Neural crest cell (in vitro differentiated cells): ENCODE results near the gene HS6ST1. TPM values are rescaled to one million over a fixed set of nuclear protein-coding genes. Genes with fewer than 3 reads are reported as not detected.
"Not testable (repeated sequence)": the region's sequence is repeated elsewhere in the genome, so short reads cannot be mapped to it uniquely, and the experiment has no call there.

ENCODE experiments used
- DNase-seq: peaks from one replicate; pipeline ENCODE4 v3.0.0; 2021; ENCODE audit warnings: low read depth, mixed read lengths, low spot score
- H3K27ac Mint-ChIP-seq: one replicate; pipeline ENCODE4 v1.8.0; 2021; ENCODE audit warnings: mild to moderate bottlenecking, mixed read lengths; ENCODE audit not compliant: unreplicated experiment
- H3K27me3 Mint-ChIP-seq: 2 replicates; pipeline ENCODE4 v1.8.0; 2021; ENCODE audit warnings: low read depth, mild to moderate bottlenecking, mixed read lengths
- H3K36me3 Mint-ChIP-seq: 2 replicates; pipeline ENCODE4 v1.8.0; 2021; ENCODE audit warnings: low read depth, mild to moderate bottlenecking, mixed read lengths
- H3K4me1 Mint-ChIP-seq: 2 replicates; pipeline ENCODE4 v1.8.0; 2021; ENCODE audit warnings: mixed read lengths
- H3K4me3 Mint-ChIP-seq: one replicate; pipeline ENCODE4 v1.8.0; 2021; ENCODE audit warnings: mild to moderate bottlenecking, mixed read lengths
- H3K9me3 Mint-ChIP-seq: 2 replicates; pipeline ENCODE4 v1.8.0; 2021; ENCODE audit warnings: mixed read lengths
- CTCF ChIP-seq: fragments of 200-600 bp; sonication (generic); conservative IDR thresholded peaks from 2 replicates; pipeline ENCODE4 v1.5.0; 2021; ENCODE audit warnings: antibody characterized with exemption, mild to moderate bottlenecking
- total RNA-seq: library from RNA; stranded (reverse); gene quantifications from 2 replicates; pipeline ENCODE4 v1.2.1, GENCODE V29; 2021

HS6ST1 gene
- total RNA-seq, 1 donor from 2014 or later = 39.8 TPM

- no peaks in the 10 kb centered on the region for H3K27me3 Mint-ChIP-seq
- no peak for TF ChIP-seq CTCF
- peaks cover 6% of the 10 kb centered on the region for H3K9me3 Mint-ChIP-seq
- H3K4me3 Mint-ChIP-seq = no peak overlapping the region
- no peaks in the 10 kb centered on the region for H3K4me1 Mint-ChIP-seq
- peaks cover 17% of the 10 kb centered on the region for H3K36me3 Mint-ChIP-seq
- DNase-seq = no peak
- H3K27ac Mint-ChIP-seq = peak overlapping the region; percentile 62
These were observed 46.6 kb downstream of the HS6ST1 start for GRCh38 chr2:128271911-128272600.

- H3K4me3 Mint-ChIP-seq = no peak overlapping the region
- H3K27me3 Mint-ChIP-seq = no peaks in the 10 kb centered on the region
- no peaks in the 10 kb centered on the region for H3K4me1 Mint-ChIP-seq
- H3K27ac Mint-ChIP-seq = no peak overlapping the region
- peaks cover 17% of the 10 kb centered on the region for H3K36me3 Mint-ChIP-seq
- no peak for DNase-seq
- peaks cover 6% of the 10 kb centered on the region for H3K9me3 Mint-ChIP-seq
- no peak for TF ChIP-seq CTCF
These were observed 47.1 kb downstream of the HS6ST1 start for GRCh38 chr2:128271597-128271910.

GRCh38 chr2:128270672-128271596 lies 47.7 kb downstream of the HS6ST1 start:
- H3K36me3 Mint-ChIP-seq = peaks cover 17% of the 10 kb centered on the region
- no peaks in the 10 kb centered on the region for H3K4me1 Mint-ChIP-seq
- H3K9me3 Mint-ChIP-seq = peaks cover 6% of the 10 kb centered on the region
- H3K27ac Mint-ChIP-seq = peak overlapping the region; percentile 35
- TF ChIP-seq CTCF = no peak
- H3K27me3 Mint-ChIP-seq = no peaks in the 10 kb centered on the region
- no peak for DNase-seq
- no peak overlapping the region for H3K4me3 Mint-ChIP-seq

- no peak for DNase-seq
- H3K9me3 Mint-ChIP-seq = peaks cover 6% of the 10 kb centered on the region
- no peak for TF ChIP-seq CTCF
- no peaks in the 10 kb centered on the region for H3K27me3 Mint-ChIP-seq
- H3K4me3 Mint-ChIP-seq = no peak overlapping the region
- H3K4me1 Mint-ChIP-seq = no peaks in the 10 kb centered on the region
- H3K36me3 Mint-ChIP-seq = peaks cover 11% of the 10 kb centered on the region
- H3K27ac Mint-ChIP-seq = no peak overlapping the region
These were observed 48.5 kb downstream of the HS6ST1 start for GRCh38 chr2:128269990-128270671.

- Mint-ChIP-seq H3K4me3 (no peak overlapping the region), H3K27me3 (no peaks in the 10 kb centered on the region), H3K4me1 (no peaks in the 10 kb centered on the region), H3K36me3 (peaks cover 6% of the 10 kb centered on the region), H3K27ac (no peak overlapping the region), H3K9me3 (peaks cover 5% of the 10 kb centered on the region)
- no peak for DNase-seq
- no peak for TF ChIP-seq CTCF
These were observed 49.3 kb downstream of the HS6ST1 start for GRCh38 chr2:128269063-128269989.

GRCh38 chr2:128268611-128269010 lies 50.1 kb downstream of the HS6ST1 start:
- not testable (repeated sequence) for H3K27ac Mint-ChIP-seq, H3K36me3 Mint-ChIP-seq, H3K4me3 Mint-ChIP-seq, DNase-seq, H3K4me1 Mint-ChIP-seq, H3K9me3 Mint-ChIP-seq, H3K27me3 Mint-ChIP-seq

- DNase-seq, H3K27me3 Mint-ChIP-seq, H3K4me1 Mint-ChIP-seq: not testable (repeated sequence)
These were observed 50.5 kb downstream of the HS6ST1 start for GRCh38 chr2:128268145-128268544.

More at GRCh38 chr2:128268145-128268544, 50.5 kb downstream of the HS6ST1 start:
- not testable (repeated sequence) for H3K27ac Mint-ChIP-seq, H3K36me3 Mint-ChIP-seq, H3K4me3 Mint-ChIP-seq, H3K9me3 Mint-ChIP-seq
